GM19239 (cell line): ENCODE data around the gene ST3GAL4.
A peak's percentile ranks its signal among the peaks of the same experiment; 100 is the strongest.

Experiments used
- DNase-seq: peaks from one replicate; pipeline ENCODE4 v3.0.0; 2011; ENCODE audit warnings: low spot score; ENCODE audit not compliant: insufficient read length
- FAIRE-seq: peaks from 2 replicates; lab custom pipeline; 2011; peaks lifted over from hg19 to GRCh38; lab: Jason Lieb, UNC

ST3GAL4 gene

DNA sequence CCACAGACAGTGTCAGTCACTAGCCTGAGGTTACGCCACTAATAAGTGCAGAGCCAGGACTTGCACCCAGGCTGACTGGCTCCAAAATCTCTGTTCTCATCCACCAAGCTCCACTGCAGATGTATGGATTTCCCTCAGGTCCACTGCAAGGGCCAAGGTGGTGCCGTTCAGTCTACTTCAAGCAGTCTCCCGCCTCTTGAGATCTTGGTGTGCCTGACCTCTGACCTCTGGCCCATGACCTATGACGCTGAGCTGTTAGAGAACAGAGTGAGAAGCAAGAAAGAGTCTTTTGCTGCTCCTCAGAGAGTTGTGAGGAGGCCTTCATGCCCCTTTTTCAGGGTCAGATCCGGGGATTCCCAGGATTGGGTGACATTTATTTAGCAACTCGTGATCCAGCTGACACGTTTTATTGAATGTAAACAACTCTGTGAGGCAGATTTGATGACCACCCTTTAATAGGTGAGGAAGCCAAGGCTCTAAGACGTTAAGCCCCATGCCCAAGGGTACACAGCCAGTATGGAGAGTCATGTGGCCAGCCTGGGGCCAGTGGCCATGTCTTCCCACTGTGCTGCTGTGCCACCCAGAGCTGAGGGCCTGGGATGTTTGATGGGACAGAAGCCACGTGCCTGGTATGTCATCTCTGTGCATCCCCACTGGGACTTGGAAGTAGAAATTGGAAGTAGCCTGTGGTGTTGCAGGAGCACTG is 26.4 kb upstream of the ST3GAL4 start:
- DNase-seq (no peak), FAIRE-seq (no peak)

DNA sequence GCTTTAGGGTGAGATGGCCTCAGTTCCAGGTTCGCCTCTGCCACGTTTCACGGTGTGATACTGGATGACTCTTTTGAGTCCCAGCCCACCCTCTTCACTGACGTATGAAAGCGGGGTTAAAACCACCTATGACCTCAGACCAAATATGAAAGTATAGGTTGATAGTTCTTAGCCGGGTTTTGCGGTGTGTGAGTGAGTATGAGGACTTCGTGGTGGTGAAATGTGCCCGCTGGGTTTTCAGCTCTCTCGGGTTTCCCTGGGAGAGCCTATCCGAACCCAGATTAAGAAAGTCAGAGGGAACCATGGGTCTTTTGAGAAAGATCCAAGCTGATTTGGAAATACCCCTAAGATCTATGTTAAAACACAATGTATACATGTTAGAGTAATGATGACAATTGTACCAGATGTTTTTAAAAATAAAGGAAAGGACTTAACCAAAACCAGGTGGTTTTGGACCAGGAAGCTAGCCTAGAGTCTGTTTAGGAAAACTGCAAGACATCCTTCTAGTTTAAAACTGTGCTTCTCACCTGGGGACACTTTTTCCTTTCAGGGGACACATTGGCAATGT is 25.8 kb upstream of the ST3GAL4 start:
- FAIRE-seq (no peak), DNase-seq (no peak)

DNA sequence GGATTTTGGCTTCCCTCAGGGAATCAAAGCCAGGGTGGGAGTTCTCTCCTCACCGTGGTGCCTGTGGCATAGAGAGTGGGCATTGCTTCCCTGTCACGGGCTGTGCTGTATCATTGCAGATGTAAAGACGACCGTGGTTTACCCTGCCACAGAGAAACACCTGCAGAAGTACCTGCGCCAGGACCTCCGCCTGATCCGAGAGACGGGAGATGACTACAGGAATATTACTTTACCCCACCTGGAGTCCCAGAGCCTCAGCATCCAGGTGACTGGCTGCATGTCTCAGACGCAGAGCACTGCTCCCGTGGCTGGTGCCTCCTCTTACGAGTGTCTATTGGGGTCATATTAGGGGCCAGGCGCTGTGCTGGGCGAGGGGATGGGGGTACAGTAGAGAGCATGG is 24.2 kb upstream of the ST3GAL4 start:
- no peak for FAIRE-seq
- DNase-seq = no peak

DNA sequence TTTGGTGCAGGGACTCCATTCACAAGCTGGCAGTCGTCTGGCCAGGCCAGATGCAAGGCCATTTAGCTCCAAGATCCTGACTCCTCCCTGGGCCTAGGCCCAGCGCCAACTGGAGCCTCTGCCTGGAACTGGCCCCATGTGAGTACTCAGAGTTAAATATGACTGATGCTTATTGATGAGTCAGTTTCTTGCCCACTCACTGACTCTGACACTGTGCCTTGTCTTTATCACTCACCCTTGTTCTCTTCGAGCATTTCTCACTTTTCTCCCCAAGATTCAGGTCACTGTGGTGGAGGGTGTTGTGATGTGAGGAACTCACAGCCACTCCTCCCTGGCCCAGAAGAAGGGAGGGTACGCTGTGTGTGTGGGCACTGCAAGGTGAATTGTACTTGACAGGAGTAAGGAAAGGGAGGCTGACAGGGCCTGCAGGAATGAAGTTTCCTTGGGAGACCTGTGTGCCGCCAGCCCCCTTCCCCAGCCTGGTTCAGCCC is 23.2 kb upstream of the ST3GAL4 start:
- no peak for FAIRE-seq
- no peak for DNase-seq

DNA sequence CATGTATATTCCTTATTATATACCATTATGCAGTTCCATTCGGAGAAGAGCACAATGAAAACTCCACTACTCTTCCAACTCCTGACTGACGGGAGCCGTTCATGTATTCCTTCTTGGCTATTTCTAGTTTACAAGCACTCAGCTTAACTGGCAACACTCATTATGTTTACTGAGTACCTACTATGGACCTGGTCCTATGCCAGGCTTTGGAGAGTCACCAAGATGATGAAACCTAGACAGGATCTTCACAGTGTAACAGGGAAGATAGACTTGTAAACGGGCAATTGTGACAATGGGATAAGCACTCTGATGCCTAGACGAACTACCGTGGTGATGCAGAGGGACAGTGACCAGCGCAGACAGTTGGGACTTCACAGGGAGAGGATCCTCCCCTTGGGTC is 22.3 kb upstream of the ST3GAL4 start:
- FAIRE-seq (no peak), DNase-seq (no peak)

DNA sequence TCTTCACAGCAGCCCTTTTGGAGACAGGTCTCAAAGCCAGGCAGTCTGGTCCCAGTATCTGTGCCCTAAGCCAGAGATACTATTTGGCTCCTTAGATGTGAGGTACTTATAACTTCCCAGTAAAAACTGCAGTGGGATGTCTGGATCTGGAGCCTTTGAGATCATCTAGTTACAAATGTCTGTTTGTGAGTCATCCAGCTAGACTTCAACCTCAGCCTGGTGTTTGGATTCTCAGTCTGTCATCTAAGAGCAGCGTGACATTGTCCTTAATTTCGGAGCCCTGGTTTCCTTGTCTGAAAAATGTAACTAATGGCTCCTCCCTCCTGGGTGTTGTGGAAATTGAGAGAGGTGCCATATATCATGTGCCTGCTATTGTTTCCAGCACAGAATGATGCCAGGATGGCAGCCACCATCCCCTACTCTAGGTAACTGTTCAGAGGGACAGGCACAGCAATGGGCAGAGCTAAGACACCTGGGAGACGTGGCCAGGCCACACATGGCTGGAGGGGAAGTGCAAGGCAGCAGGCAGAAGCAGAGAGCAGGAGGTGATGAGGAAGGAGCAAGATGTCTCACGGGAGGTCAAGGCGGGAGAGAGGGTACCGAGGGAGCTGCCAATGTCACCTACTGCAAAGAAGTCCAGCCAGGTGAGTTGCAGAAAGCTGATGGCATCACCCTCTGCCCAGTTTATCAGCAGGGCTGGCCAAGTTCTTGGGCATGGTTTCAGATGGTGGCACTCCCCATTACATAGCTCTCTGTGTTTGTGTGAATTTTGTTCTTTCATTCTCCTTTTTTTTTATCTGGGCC is 20.6 kb upstream of the ST3GAL4 start:
- DNase-seq (no peak), FAIRE-seq (no peak)

DNA sequence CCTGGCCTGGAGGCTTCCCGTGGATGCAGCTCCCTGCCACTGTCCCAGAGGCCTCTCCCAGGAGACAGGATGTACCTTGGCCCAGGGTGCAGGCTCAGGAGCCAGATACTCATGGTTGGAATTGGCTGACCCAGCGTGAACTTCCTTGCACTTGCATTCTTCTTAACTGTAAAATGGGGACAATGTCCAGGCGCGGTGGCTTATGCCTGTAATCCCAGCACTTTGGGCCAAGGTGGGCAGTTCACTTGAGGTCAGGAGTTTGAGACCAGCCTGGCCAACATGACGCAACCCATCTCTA is 20.1 kb upstream of the ST3GAL4 start:
- FAIRE-seq (no peak), DNase-seq (no peak)

DNA sequence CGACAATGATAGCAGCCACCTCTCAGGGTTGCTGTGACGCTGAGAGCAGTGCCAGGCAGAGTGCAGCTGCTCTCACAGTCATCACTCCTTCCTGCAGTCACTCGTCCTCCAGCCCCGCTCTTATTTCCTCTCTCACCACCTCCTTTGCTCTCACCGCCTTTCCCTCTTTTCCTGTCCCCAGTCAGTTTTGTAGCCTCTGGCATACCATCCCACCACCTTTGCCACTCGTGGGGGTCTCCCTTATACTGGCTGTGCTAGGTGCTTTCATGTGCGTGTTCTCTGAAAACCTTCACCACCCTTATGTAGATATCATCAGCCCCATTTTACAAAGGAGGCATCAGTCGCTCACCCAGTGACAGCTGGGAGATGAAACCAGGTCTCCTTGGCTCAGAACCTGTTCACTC is 19.3 kb upstream of the ST3GAL4 start:
- peak; percentile 21 for FAIRE-seq

DNA sequence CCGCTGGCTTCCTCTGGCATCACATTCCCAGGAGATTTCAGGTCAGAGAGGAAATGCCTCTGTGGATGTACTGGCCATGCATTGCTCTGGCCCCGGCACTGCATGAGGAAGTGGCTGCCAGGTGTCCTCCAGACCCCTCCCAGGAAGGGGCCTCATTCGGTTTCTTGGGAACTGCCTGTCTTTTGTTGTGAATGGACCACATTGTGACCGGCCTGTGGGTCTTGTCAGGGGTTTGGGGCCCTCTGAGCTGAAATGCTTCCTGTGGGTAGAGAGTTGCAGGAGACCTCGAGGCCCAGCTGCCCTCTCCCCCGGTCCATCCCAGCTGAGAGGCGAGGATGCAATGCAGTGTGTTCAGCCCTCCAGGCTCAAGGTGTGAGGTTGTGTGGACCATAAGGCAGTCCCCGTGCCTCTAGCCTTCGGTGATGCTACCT is 18.8 kb upstream of the ST3GAL4 start:
- no peak for DNase-seq
- no peak for FAIRE-seq

More for the DNA sequence above, 19.3 kb upstream of the ST3GAL4 start:
- DNase-seq = no peak

DNA sequence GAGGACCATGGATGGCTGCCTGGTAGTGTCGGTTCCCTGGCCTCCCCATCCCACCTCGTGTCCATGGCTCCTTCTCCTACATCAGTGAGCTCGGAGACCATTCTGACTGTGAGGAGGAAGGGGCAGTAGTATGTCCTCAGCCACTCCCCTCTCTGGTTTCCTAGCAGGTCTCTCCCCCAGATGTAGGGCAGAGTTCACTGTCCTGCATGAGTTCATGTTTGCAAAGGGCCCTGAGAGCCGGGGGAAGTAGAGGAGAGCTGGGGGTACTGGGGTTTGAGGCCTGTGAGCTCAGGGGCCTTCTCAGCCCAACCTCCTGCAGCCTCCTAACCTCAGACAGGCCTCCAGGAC is 18.4 kb upstream of the ST3GAL4 start:
- DNase-seq = no peak

DNA sequence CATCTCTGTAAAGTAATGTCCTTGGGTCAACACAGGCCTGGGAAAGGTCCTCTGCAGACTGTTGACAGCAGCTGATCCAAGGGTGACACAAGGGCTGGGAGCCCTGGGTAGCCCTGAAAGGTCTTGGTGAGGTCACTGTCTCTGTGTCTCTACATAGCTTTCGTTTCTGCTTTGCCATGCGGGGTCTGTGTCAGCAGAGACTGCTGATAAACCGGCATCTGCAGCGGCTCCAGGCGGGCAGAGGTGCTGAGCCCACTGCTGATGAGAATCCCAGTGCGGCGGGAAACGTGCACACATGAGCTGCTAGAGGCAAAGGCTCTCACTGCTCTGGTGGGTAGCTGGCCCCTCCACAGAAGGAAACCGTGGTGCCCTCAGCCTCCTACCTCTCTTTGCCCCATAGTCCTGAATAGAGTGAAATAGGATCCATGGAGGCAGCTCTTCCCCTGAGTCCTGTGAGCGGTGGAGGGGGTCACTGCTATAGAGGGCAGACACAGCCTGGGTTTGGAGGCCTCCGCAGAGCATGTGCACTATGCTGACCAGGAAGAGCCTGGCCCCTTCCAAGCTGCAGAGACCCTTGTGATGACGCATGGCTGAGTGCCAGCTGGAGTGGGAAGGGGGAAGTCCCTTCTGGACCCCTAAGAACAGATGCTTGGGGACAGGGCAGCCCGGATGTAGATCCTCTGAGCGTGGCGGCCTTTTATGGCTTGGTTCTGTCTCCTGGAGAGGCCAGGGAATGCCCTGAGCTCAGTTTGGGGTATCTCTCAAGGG is 17.8 kb upstream of the ST3GAL4 start:
- DNase-seq (no peak), FAIRE-seq (no peak)

More for the DNA sequence above, 18.4 kb upstream of the ST3GAL4 start:
- FAIRE-seq = no peak

DNA sequence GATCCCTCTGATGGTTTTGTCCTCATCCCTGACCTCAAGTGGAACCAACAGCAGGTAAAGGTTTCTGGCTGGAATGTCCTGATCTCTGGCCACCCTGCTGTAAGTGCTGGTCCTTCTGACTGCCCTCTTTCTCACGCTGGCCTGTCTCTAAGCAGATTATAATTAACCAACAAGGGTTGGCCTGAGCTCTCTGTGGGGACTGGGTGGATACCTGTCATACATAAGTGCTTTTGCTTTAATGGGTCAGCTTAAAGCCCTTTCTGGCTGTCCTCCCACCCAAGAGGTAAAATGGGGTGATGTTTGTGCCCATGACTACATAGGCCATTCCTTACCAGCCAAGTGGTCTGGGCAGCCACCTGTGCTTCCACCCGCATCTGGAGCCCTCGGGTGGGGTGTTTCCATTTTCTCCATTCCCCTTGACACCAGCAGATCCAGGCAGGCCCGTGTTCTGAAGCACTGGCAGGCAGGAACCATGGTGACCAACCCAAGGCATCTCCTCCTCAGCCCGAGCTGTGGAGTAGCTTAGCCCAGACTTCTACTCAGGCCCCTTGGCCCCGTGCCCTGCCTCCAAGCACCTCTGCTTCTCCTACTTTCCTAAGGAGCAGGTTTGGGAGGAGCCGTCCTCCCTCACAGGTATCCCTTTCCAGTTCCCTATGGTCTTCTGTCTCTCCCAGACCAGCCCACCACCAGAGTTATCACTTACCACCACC is 17.0 kb upstream of the ST3GAL4 start:
- DNase-seq = no peak
- no peak for FAIRE-seq

DNA sequence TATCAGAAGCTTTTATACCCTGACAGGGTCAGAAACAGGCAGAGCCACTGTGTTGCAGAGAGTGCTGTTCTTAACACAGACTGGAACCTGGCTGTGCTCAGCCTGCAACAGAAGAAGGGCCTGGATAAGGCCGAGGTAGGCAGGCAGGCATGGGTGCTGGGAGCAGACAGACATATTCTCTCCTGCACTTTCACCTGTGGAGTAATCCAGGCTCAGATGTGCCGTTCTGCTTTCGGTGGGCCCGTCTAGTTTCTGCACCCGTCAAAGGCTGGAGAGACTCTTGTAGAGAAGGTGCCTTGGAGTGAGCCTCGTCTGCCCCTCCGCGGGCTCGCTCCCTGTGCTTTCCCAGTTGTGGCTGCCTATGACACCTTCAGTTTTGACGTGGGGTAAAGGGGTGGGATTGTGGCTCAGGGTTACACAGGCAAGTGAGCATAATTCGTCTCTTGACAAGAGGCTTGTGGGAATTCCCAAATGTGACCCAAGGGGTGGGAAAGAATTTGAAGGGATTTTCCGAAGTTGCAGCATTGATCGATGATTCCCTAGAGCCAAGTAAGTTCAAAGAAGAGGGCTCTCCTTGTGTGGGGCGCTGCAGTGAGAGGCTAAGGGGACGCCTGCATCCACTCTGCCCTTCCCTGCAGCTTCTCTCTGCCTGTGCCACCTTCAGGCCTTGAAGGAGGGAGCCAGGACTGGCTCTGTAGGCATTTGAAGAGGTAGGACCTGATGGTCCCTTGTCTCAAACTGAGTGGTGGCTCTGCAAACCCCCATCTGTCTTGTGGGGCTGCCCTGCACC is 16.2 kb upstream of the ST3GAL4 start:
- no peak for FAIRE-seq
- DNase-seq = no peak

DNA sequence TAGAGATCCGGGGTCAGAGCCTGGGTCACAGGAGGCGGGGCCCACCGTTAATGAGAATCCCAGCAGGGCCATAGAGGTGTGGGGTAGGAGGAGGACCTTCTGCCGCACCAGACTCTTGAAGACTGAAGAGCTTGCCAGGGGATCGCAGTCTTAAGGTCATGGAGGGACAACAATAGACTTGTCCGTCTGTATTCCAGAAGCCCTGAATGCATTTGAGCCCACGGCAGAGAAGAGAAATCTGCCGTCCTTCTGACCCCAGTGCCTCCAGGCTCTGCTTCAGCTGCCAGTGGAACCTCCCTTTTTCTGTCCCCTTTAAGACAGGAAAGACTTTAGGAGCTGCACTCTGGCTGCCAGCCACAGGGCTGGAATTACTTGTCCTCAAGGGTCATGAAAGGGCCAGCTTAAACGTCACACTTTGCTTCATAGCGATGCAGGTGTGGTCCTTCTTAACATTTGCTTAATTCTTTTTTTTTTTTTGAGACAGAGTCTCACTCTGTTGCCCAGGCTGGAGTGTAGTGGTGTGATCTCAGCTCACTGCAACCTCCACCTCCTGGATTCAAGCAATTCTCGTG is 15.5 kb upstream of the ST3GAL4 start:
- DNase-seq = no peak
- no peak for FAIRE-seq

DNA sequence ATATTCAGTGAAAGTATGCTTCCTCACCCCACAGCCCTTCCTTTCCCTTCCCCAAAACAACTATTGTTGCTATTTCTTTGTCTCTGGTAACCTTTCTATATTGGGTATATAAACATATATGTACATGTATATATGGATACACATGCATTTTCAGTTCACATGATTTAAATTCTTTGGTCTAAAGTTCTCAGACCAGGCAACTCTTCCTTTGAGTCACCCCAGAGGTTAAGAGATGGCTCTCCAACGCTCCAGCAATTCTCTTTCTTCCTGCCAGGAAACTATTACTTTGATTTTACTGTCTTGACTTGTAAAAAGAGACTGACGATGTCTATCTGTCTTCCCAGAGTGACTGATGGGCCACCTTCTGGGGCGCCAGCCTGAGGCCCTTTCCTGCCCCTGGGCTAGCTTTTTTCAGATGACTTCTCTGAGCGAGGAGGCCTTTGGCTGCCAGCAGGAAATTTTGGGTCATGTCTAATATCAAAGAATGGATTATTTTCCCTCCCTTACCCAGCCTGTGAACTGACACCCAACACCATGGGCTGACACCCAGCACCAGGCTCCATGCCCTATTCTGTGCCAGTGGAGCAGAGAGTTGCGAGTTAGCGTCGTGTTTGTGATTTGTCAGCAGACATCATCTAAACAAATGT is 14.4 kb upstream of the ST3GAL4 start:
- FAIRE-seq (no peak), DNase-seq (no peak)

DNA sequence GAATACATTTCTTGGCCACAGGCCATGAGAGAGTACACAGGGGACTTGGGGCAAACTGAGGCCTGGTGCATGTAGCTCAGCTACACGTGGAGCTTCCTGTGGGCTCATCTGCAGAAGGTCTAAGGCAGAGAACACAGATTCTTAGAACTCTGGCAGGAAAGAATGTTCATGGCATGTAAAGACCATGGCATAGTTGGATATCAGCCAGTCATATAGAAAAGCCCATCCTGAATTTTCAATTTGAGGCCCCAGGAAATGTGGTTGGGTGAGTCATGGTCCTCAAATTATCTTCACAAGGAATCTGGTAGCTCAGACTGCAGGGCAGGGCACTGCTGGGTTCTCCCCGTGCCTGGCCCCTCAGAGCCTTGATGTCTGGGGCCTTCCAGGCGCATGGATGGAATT is 13.7 kb upstream of the ST3GAL4 start:
- DNase-seq (no peak), FAIRE-seq (no peak)

DNA sequence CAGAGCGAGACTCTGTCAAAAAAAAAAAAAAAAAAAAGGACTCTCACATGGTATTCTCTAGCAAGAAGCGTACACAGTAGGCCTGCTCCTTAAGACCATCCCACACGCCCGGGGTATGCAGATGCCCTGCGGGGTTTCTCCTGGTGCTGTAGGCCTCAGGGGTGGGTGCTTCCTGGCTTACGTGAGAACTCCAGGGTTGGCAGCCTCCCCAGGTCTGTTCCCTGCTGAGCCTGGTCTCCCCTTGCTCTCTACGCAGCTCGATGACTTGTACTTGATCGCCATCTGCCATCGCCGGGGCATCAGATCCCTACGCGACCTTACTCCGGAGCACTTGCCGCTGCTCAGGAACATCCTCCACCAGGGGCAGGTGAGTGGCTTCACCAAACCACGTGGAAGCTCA is 12.4 kb upstream of the ST3GAL4 start:
- DNase-seq (no peak), FAIRE-seq (no peak)
